NCI-H345 (cell line): ENCODE data around the gene DAZL.

Source experiments
- DNase-seq: peaks from one replicate; lab custom pipeline; 2025; lab: John Stamatoyannopoulos, UW

Gene DAZL

GRCh38 chr3:16543242-16543864 is 61.9 kb downstream of the DAZL start:
- DNase-seq = no peak

GRCh38 chr3:16538507-16538906 is 66.7 kb downstream of the DAZL start:
- no peak for DNase-seq

- DNase-seq = peak; percentile 1
Measured at GRCh38 chr3:16536996-16537395, 68.2 kb downstream of the DAZL start.
